Measurements from ENCODE around the gene KCTD2. TPM values are rescaled to one million over a fixed set of nuclear protein-coding genes. Genes with fewer than 3 reads are reported as not detected.

Gene KCTD2
- total and polyA plus RNA-seq, 9 of the 15 experiments (the other 6 are each of a cell fraction or from before 2014, with no cell fraction given), result 1.7 to 32.9 (median 15.8) TPM

GRCh38 chr17:75033346-75034235 is 13.4 kb upstream of the KCTD2 start (continued):
- no peak for TF ChIP-seq ZNF217 (CRISPR knock-in tag; IDR thresholded peaks at IDR 0.05)
- no peak for TF ChIP-seq ZBTB26 (CRISPR knock-in tag; IDR thresholded peaks at IDR 0.05)
- TF ChIP-seq TAF15 (IDR thresholded peaks at IDR 0.05; ENCODE audit: low read depth, low read length), result no peak
- TF ChIP-seq ZNF23 (CRISPR knock-in tag; IDR thresholded peaks at IDR 0.05), result no peak
- TF ChIP-seq, protein P1, sequence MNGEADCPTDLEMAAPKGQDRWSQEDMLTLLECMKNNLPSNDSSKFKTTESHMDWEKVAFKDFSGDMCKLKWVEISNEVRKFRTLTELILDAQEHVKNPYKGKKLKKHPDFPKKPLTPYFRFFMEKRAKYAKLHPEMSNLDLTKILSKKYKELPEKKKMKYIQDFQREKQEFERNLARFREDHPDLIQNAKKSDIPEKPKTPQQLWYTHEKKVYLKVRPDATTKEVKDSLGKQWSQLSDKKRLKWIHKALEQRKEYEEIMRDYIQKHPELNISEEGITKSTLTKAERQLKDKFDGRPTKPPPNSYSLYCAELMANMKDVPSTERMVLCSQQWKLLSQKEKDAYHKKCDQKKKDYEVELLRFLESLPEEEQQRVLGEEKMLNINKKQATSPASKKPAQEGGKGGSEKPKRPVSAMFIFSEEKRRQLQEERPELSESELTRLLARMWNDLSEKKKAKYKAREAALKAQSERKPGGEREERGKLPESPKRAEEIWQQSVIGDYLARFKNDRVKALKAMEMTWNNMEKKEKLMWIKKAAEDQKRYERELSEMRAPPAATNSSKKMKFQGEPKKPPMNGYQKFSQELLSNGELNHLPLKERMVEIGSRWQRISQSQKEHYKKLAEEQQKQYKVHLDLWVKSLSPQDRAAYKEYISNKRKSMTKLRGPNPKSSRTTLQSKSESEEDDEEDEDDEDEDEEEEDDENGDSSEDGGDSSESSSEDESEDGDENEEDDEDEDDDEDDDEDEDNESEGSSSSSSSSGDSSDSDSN (IDR thresholded peaks at IDR 0.05; ENCODE audit: borderline replicate concordance in 1 of 2, low read depth in 2 of 2, low read length in 2 of 2), result 0 out of 4 replicates have a peak, but pooled peaks have one; percentile 18 to 48
- no peak for TF ChIP-seq XRCC4 (IDR thresholded peaks at IDR 0.05; ENCODE audit: extremely low read depth, insufficient read depth, insufficient read length)
- no peak for TF ChIP-seq IRF2 (CRISPR knock-in tag; IDR thresholded peaks at IDR 0.05)
- no peak for TF ChIP-seq PHTF2 (CRISPR knock-in tag; IDR thresholded peaks at IDR 0.05)
- no peak for TF ChIP-seq HOMEZ (CRISPR knock-in tag; IDR thresholded peaks at IDR 0.05)
- no peak for TF ChIP-seq CAMTA2 (CRISPR knock-in tag; conservative IDR thresholded peaks at IDR 0.05)
- TF ChIP-seq NFIC (IDR thresholded peaks at IDR 0.05), result peak; percentile 57
- TF ChIP-seq ZKSCAN8 (CRISPR knock-in tag; IDR thresholded peaks at IDR 0.05), result no peak
- peak; percentile 42; the same call in 1 of the 2 replicates for TF ChIP-seq CHD2 (IDR thresholded peaks at IDR 0.05; ENCODE audit: low read depth, low read length)
- TF ChIP-seq SREBF2 (CRISPR knock-in tag; IDR thresholded peaks at IDR 0.05), result no peak
- no peak for TF ChIP-seq HDAC8 (tag; IDR thresholded peaks at IDR 0.05)
- TF ChIP-seq, protein P2, sequence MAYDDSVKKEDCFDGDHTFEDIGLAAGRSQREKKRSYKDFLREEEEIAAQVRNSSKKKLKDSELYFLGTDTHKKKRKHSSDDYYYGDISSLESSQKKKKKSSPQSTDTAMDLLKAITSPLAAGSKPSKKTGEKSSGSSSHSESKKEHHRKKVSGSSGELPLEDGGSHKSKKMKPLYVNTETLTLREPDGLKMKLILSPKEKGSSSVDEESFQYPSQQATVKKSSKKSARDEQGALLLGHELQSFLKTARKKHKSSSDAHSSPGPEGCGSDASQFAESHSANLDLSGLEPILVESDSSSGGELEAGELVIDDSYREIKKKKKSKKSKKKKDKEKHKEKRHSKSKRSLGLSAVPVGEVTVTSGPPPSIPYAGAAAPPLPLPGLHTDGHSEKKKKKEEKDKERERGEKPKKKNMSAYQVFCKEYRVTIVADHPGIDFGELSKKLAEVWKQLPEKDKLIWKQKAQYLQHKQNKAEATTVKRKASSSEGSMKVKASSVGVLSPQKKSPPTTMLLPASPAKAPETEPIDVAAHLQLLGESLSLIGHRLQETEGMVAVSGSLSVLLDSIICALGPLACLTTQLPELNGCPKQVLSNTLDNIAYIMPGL (CRISPR knock-in tag; IDR thresholded peaks at IDR 0.05), result peak; percentile 96
- TF ChIP-seq SMAD3 (CRISPR knock-in tag; conservative IDR thresholded peaks at IDR 0.05), result no peak
- TF ChIP-seq ZNF282 (CRISPR knock-in tag; IDR thresholded peaks at IDR 0.05), result no peak
- TF ChIP-seq DDX20 (tag; IDR thresholded peaks at IDR 0.05; ENCODE audit: low read depth), result no peak
- no peak; the same call in none of the 2 replicates for TF ChIP-seq ZNF311 (CRISPR knock-in tag; IDR thresholded peaks at IDR 0.05)
- peak; percentile 23; the same call in 1 of the 2 replicates for TF ChIP-seq SIN3B (IDR thresholded peaks at IDR 0.05; ENCODE audit: low read depth)
- no peak for TF ChIP-seq ZNF239 (CRISPR knock-in tag; IDR thresholded peaks at IDR 0.05)
